NCI-H774 (cell line): ENCODE measurements around the gene KEAP1.
"Not testable (repeated sequence)": the region's sequence is repeated elsewhere in the genome, so short reads cannot be mapped to it uniquely, and the experiment has no call there.

ENCODE experiments used
- DNase-seq: peaks from one replicate; lab custom pipeline; 2025; lab: John Stamatoyannopoulos, UW

The KEAP1 gene

GRCh38 chr19:10497371-10497770 lies 5.8 kb downstream of the KEAP1 start:
- no peak for DNase-seq

- no peak for DNase-seq
Measured at GRCh38 chr19:10491472-10492047, 11.6 kb downstream of the KEAP1 start.

- no peak for DNase-seq
Measured at GRCh38 chr19:10486551-10486950, 16.6 kb downstream of the KEAP1 start.

GRCh38 chr19:10478903-10479384 lies 24.2 kb downstream of the KEAP1 start:
- DNase-seq = peak; percentile 78

GRCh38 chr19:10478476-10478875 lies 24.7 kb downstream of the KEAP1 start:
- no peak for DNase-seq

- DNase-seq = no peak
Measured at GRCh38 chr19:10474962-10475451, 28.1 kb downstream of the KEAP1 start.

GRCh38 chr19:10473192-10473591 lies 30.0 kb downstream of the KEAP1 start:
- no peak for DNase-seq

- DNase-seq = no peak
Measured at GRCh38 chr19:10471909-10472308, 31.2 kb downstream of the KEAP1 start.

- DNase-seq = no peak
Measured at GRCh38 chr19:10468133-10468532, 35.0 kb downstream of the KEAP1 start.

GRCh38 chr19:10467104-10467706 lies 36.0 kb downstream of the KEAP1 start:
- no peak for DNase-seq

- no peak for DNase-seq
Measured at GRCh38 chr19:10464456-10464855, 38.7 kb downstream of the KEAP1 start.

GRCh38 chr19:10462557-10462956 lies 40.6 kb downstream of the KEAP1 start:
- no peak for DNase-seq

GRCh38 chr19:10462042-10462441 lies 41.1 kb downstream of the KEAP1 start:
- DNase-seq = not testable (repeated sequence)

GRCh38 chr19:10461047-10461949 lies 41.9 kb downstream of the KEAP1 start:
- DNase-seq = peak; percentile 82

GRCh38 chr19:10460714-10461046 lies 42.5 kb downstream of the KEAP1 start:
- DNase-seq = no peak

- not testable (repeated sequence) for DNase-seq
Measured at GRCh38 chr19:10458733-10459132, 44.4 kb downstream of the KEAP1 start.

- peak; percentile 3 for DNase-seq
Measured at GRCh38 chr19:10454267-10454666, 48.9 kb downstream of the KEAP1 start.

- DNase-seq = no peak
Measured at GRCh38 chr19:10453852-10454251, 49.3 kb downstream of the KEAP1 start.

- DNase-seq = no peak
Measured at GRCh38 chr19:10452726-10453618, 50.2 kb downstream of the KEAP1 start.

GRCh38 chr19:10450853-10451609 lies 52.1 kb downstream of the KEAP1 start:
- no peak for DNase-seq
